ENCODE results near the gene CELF5. TPM values are rescaled to one million over a fixed set of nuclear protein-coding genes. Genes with fewer than 3 reads are reported as not detected.
"Not testable (repeated sequence)": the region's sequence is repeated elsewhere in the genome, so short reads cannot be mapped to it uniquely, and the experiment has no call there.

Gene CELF5
- total RNA-seq, 1 donor from 2014 or later, result 0.41 TPM

GRCh38 chr19:3189702-3190469 is 34.6 kb upstream of the CELF5 start:
- intact Hi-C loops (cut with micrococcal nuclease), result loop anchor here (5.0 kb wide), 1 partner anchor 238 kb away; no protein-coding TSS in a partner anchor

GRCh38 chr19:3190470-3190770 is 34.0 kb upstream of the CELF5 start:
- intact Hi-C loops (cut with micrococcal nuclease), result no loop called here

- intact Hi-C loops (cut with micrococcal nuclease), result no loop called here
These were observed 33.3 kb upstream of the CELF5 start for GRCh38 chr19:3190921-3191805.

- intact Hi-C loops (cut with micrococcal nuclease), result not testable (repeated sequence)
These were observed 32.7 kb upstream of the CELF5 start for GRCh38 chr19:3191806-3192104.

- intact Hi-C loops (cut with micrococcal nuclease), result no loop called here
These were observed 32.2 kb upstream of the CELF5 start for GRCh38 chr19:3192228-3192635.

- intact Hi-C loops (cut with micrococcal nuclease), result no loop called here
These were observed 31.8 kb upstream of the CELF5 start for GRCh38 chr19:3192684-3193083.

- intact Hi-C loops (cut with micrococcal nuclease), result no loop called here
These were observed 31.0 kb upstream of the CELF5 start for GRCh38 chr19:3193256-3194105.

- intact Hi-C loops (cut with micrococcal nuclease), result no loop called here
These were observed 30.1 kb upstream of the CELF5 start for GRCh38 chr19:3194106-3195087.

- intact Hi-C loops (cut with micrococcal nuclease), result no loop called here
These were observed 28.2 kb upstream of the CELF5 start for GRCh38 chr19:3196064-3196932.

- intact Hi-C loops (cut with micrococcal nuclease), result no loop called here
These were observed 27.6 kb upstream of the CELF5 start for GRCh38 chr19:3196933-3197205.

- intact Hi-C loops (cut with micrococcal nuclease), result no loop called here
These were observed 25.4 kb upstream of the CELF5 start for GRCh38 chr19:3198901-3199700.

- intact Hi-C loops (cut with micrococcal nuclease), result no loop called here
These were observed 23.3 kb upstream of the CELF5 start for GRCh38 chr19:3201072-3201700.

GRCh38 chr19:3201911-3202310 is 22.6 kb upstream of the CELF5 start:
- intact Hi-C loops (cut with micrococcal nuclease), result no loop called here

- intact Hi-C loops (cut with micrococcal nuclease), result no loop called here
These were observed 22.1 kb upstream of the CELF5 start for GRCh38 chr19:3202346-3202745.

- intact Hi-C loops (cut with micrococcal nuclease), result not testable (repeated sequence)
These were observed 21.6 kb upstream of the CELF5 start for GRCh38 chr19:3202895-3203294.

GRCh38 chr19:3203805-3204645 is 20.4 kb upstream of the CELF5 start:
- intact Hi-C loops (cut with micrococcal nuclease), result no loop called here

- intact Hi-C loops (cut with micrococcal nuclease), result no loop called here
These were observed 19.7 kb upstream of the CELF5 start for GRCh38 chr19:3204646-3205275.

Data from T-helper 2 cell treated with Interferon-gamma antibody and Interleukin-4, amounts not matched to agents 100 ng/mL and 5 ng/mL, for 36 hours (primary cell).